Stimulated activated CD4-positive, alpha-beta T cell treated with anti-CD3 and anti-CD28 coated beads, Interleukin-1b, Interleukin-23, amount 100 ng/mL, for 24 hours (primary cell): ENCODE measurements around the gene MLF2.

Source experiments
- DNase-seq, 4 experiments: peaks; one replicate each; pipeline ENCODE4 v3.0.0-alpha.2; 2020; ENCODE audit warnings: low read depth in 4 of 4, low spot score in 1 of 4

Gene MLF2

GRCh38 chr12:6778574-6779550 is 25.9 kb upstream of the MLF2 start:
- peak; percentile 78 to 90 (median 81) for DNase-seq

GRCh38 chr12:6778217-6778573 is 25.3 kb upstream of the MLF2 start:
- no peak for DNase-seq

GRCh38 chr12:6777386-6777785 is 24.4 kb upstream of the MLF2 start:
- DNase-seq = no peak

- DNase-seq = no peak
Measured at GRCh38 chr12:6775185-6776174, 22.5 kb upstream of the MLF2 start.

GRCh38 chr12:6774499-6775062 is 21.6 kb upstream of the MLF2 start:
- DNase-seq = no peak

- DNase-seq = no peak
Measured at GRCh38 chr12:6773590-6774351, 20.8 kb upstream of the MLF2 start.

- DNase-seq = no peak
Measured at GRCh38 chr12:6772726-6773589, 20.0 kb upstream of the MLF2 start.

GRCh38 chr12:6772331-6772695 is 19.4 kb upstream of the MLF2 start, which contains the start of gene LAG3:
Gene LAG3, plus strand, starts transcription at chr12:6772520. Its CDS starts 333 bp downstream, at chr12:6772853.
- DNase-seq = peak in 2 of 4 experiments; percentile 57 to 69

- no peak for DNase-seq
Measured at GRCh38 chr12:6771509-6772330, 18.8 kb upstream of the MLF2 start.

- DNase-seq = no peak
Measured at GRCh38 chr12:6771091-6771495, 18.2 kb upstream of the MLF2 start.

- no peak for DNase-seq
Measured at GRCh38 chr12:6770600-6770999, 17.7 kb upstream of the MLF2 start.

- no peak for DNase-seq
Measured at GRCh38 chr12:6770094-6770493, 17.2 kb upstream of the MLF2 start.

GRCh38 chr12:6769666-6770065 is 16.7 kb upstream of the MLF2 start:
- DNase-seq = no peak

GRCh38 chr12:6768990-6769389 is 16.0 kb upstream of the MLF2 start:
- no peak for DNase-seq

- no peak for DNase-seq
Measured at GRCh38 chr12:6768437-6768914, 15.5 kb upstream of the MLF2 start.

GRCh38 chr12:6767353-6768319 is 14.7 kb upstream of the MLF2 start:
- no peak for DNase-seq

GRCh38 chr12:6766651-6767349 is 13.9 kb upstream of the MLF2 start:
- no peak for DNase-seq
